K562 (cell line): ENCODE data around the gene ST6GALNAC2. TPM values are rescaled to one million over a fixed set of nuclear protein-coding genes. Genes with fewer than 3 reads are reported as not detected.

Experiments used
- CLOCK ChIP-seq: fragments of 250-450 bp; sonication (Bioruptor Pico); IDR thresholded peaks from 2 replicates; pipeline ENCODE4 v1.4.0; 2020; ENCODE audit warnings: mild to moderate bottlenecking, moderate library complexity, borderline replicate concordance
- CREBBP ChIP-seq: IDR thresholded peaks from one replicate; pipeline ENCODE4 v1.6.1; 2012; ENCODE audit warnings: low read depth, mild to moderate bottlenecking, control low read depth, inconsistent platforms, low read length
- DDX20 ChIP-seq: fragments of 450-650 bp; IDR thresholded peaks from 2 replicates; pipeline ENCODE4 v1.6.1; 2016; ENCODE audit warnings: missing genetic modification characterization, low read depth, mild to moderate bottlenecking, missing compliant biosample characterization, moderate library complexity
- FOXO4 ChIP-seq: fragments of 450-650 bp; formaldehyde crosslinking; IDR thresholded peaks from 2 replicates; pipeline ENCODE4 v1.4.0; 2020; ENCODE audit warnings: mild to moderate bottlenecking, moderate library complexity
- FOXP4 ChIP-seq: sonication (generic); formaldehyde crosslinking; IDR thresholded peaks from 2 replicates; pipeline ENCODE4 v1.8.0; 2022; ENCODE audit warnings: mild to moderate bottlenecking, missing genetic modification reagents, borderline replicate concordance
- TAF7 ChIP-seq: fragments of 450-650 bp; IDR thresholded peaks from 2 replicates; pipeline ENCODE4 v1.6.1; 2016; ENCODE audit warnings: missing genetic modification characterization, missing compliant biosample characterization
- THAP7 ChIP-seq: fragments of 250-450 bp; sonication (Bioruptor Pico); IDR thresholded peaks from 2 replicates; pipeline ENCODE4 v1.5.0; 2021
- USF2 ChIP-seq: sonication (generic); formaldehyde crosslinking; IDR thresholded peaks from 2 replicates; pipeline ENCODE4 v1.5.0; 2020; ENCODE audit warnings: missing genetic modification reagents
- ZBTB33 ChIP-seq: sonication (generic); formaldehyde crosslinking; IDR thresholded peaks from 2 replicates; pipeline ENCODE4 v1.8.1; 2023; ENCODE audit warnings: mild to moderate bottlenecking, missing genetic modification reagents
- polyA plus RNA-seq, 8 experiments: library from polyadenylated mRNA; depleted of rRNA in 4 of 8; stranded (reverse) in 5 of 8; unstranded in 3 of 8; fragments of >200 nt; fragmentation: Nextera tagmentation in 2 of 8; fragmentation: Illumina TruSeq in 1 of 8; extraction: Ambion mirVana in 2 of 8; extraction: Trizol in 1 of 8; gene quantifications; 2 replicates each; pipeline versions ENCODE4 v1.2.1 to v1.2.3, GENCODE V29; 2011 to 2014; ENCODE audit warnings: inconsistent platforms in 1 of 8, missing spikeins in 1 of 8
- total RNA-seq, 7 experiments: library from RNA; depleted of rRNA in 6 of 7; stranded (reverse); fragments of >200 nt in 6 of 7; fragmentation: Illumina TruSeq in 2 of 7; extraction: Trizol in 2 of 7; gene quantifications; 2 replicates each; pipeline versions ENCODE4 v1.2.1 to v1.2.3, GENCODE V29; 2011 to 2021; ENCODE audit warnings: low replicate concordance in 1 of 7

The ST6GALNAC2 gene
- total and polyA plus RNA-seq, 9 of the 15 experiments (the other 6 are each of a cell fraction or from before 2014, with no cell fraction given), result 0.18 TPM; not detected in 8

- TF ChIP-seq FOXO4 (CRISPR knock-in tag) (no peak), CLOCK (CRISPR knock-in tag) (no peak), TAF7 (no peak), CREBBP (no peak), USF2 (CRISPR knock-in tag) (no peak), DDX20 (tag) (no peak), ZBTB33 (CRISPR knock-in tag) (peak; percentile 81), THAP7 (CRISPR knock-in tag) (no peak), FOXP4 (CRISPR knock-in tag) (no peak)
These were observed 16.8 kb downstream of the ST6GALNAC2 start (continued) for GRCh38 chr17:76568811-76569221.
